Bronchial epithelial cell (primary cell): ENCODE data around the gene SMYD3. TPM values are rescaled to one million over a fixed set of nuclear protein-coding genes. Genes with fewer than 3 reads are reported as not detected.

Experiments
- DNase-seq: peaks from one replicate; pipeline ENCODE4 v3.0.0-alpha.2; 2010; ENCODE audit warnings: low read depth
- FAIRE-seq: peaks from 2 replicates; lab custom pipeline; 2011; peaks lifted over from hg19 to GRCh38; lab: Jason Lieb, UNC
- H3K27me3 ChIP-seq: 2 replicates; pipeline ENCODE4 v1.5.1; 2011; ENCODE audit warnings: low read length; ENCODE audit not compliant: control insufficient read depth, insufficient read depth
- H3K36me3 ChIP-seq: 2 replicates; pipeline ENCODE4 v1.5.1; 2011; ENCODE audit warnings: low read length; ENCODE audit not compliant: control insufficient read depth, insufficient read depth
- H3K4me3 ChIP-seq: 2 replicates; pipeline ENCODE4 v1.5.1; 2011; ENCODE audit warnings: mild to moderate bottlenecking, low read depth, low read length, control low read depth
- CTCF ChIP-seq: IDR thresholded peaks from 2 replicates; pipeline ENCODE4 v1.5.1; 2011; ENCODE audit warnings: mild to moderate bottlenecking, moderate library complexity, low read length, control low read depth, inconsistent platforms; ENCODE audit not compliant: insufficient read depth, severe bottlenecking
- total RNA-seq: library from RNA; depleted of rRNA; stranded (reverse); fragments of >200 nt; gene quantifications from 2 replicates; pipeline ENCODE4 v1.2.1, GENCODE V29; 2014

SMYD3 gene
- total RNA-seq, 1 donor from 2014 or later = 17.4 TPM

GRCh38 chr1:246126580-246126979 lies 380.5 kb downstream of the SMYD3 start:
- TF ChIP-seq CTCF = no peak
- no peaks in the 10 kb centered on the region for H3K36me3 ChIP-seq
- no peaks in the 10 kb centered on the region for H3K27me3 ChIP-seq
- no peak for DNase-seq
- FAIRE-seq = no peak
- no peak overlapping the region for H3K4me3 ChIP-seq

- H3K36me3 ChIP-seq = no peaks in the 10 kb centered on the region
- no peaks in the 10 kb centered on the region for H3K27me3 ChIP-seq
- no peak for TF ChIP-seq CTCF
- no peak for DNase-seq
- H3K4me3 ChIP-seq = no peak overlapping the region
- no peak for FAIRE-seq
Measured at GRCh38 chr1:246122071-246122470, 385.0 kb downstream of the SMYD3 start.

GRCh38 chr1:246121533-246121932 lies 385.5 kb downstream of the SMYD3 start:
- Histone ChIP-seq H3K4me3 (no peak overlapping the region), H3K36me3 (no peaks in the 10 kb centered on the region), H3K27me3 (no peaks in the 10 kb centered on the region)
- DNase-seq = peak; percentile 20
- TF ChIP-seq CTCF = no peak
- no peak for FAIRE-seq

GRCh38 chr1:246117066-246117791 lies 389.9 kb downstream of the SMYD3 start:
- H3K36me3 ChIP-seq = no peaks in the 10 kb centered on the region
- H3K4me3 ChIP-seq = no peak overlapping the region
- FAIRE-seq (no peak), DNase-seq (peak; percentile 67)
- peak; percentile 58 for TF ChIP-seq CTCF
- no peaks in the 10 kb centered on the region for H3K27me3 ChIP-seq

- Histone ChIP-seq H3K27me3 (no peaks in the 10 kb centered on the region), H3K36me3 (no peaks in the 10 kb centered on the region), H3K4me3 (no peak overlapping the region)
- no peak for TF ChIP-seq CTCF
- no peak for DNase-seq
- FAIRE-seq = no peak
Measured at GRCh38 chr1:246114369-246114768, 392.7 kb downstream of the SMYD3 start.
